ENCODE data around the gene ZMYM1. TPM values are rescaled to one million over a fixed set of nuclear protein-coding genes. Genes with fewer than 3 reads are reported as not detected.

ZMYM1 gene
- 29.0 and 29.4 TPM in 2 replicates for total RNA-seq (2021)
- long read RNA-seq, full-length matches to known transcripts: 35 of 99 reads
- long read RNA-seq, partial matches to known transcripts: 15 of 99 reads
- long read RNA-seq, other reads (novel, unspliced or antisense): 49 of 99 reads

DNA sequence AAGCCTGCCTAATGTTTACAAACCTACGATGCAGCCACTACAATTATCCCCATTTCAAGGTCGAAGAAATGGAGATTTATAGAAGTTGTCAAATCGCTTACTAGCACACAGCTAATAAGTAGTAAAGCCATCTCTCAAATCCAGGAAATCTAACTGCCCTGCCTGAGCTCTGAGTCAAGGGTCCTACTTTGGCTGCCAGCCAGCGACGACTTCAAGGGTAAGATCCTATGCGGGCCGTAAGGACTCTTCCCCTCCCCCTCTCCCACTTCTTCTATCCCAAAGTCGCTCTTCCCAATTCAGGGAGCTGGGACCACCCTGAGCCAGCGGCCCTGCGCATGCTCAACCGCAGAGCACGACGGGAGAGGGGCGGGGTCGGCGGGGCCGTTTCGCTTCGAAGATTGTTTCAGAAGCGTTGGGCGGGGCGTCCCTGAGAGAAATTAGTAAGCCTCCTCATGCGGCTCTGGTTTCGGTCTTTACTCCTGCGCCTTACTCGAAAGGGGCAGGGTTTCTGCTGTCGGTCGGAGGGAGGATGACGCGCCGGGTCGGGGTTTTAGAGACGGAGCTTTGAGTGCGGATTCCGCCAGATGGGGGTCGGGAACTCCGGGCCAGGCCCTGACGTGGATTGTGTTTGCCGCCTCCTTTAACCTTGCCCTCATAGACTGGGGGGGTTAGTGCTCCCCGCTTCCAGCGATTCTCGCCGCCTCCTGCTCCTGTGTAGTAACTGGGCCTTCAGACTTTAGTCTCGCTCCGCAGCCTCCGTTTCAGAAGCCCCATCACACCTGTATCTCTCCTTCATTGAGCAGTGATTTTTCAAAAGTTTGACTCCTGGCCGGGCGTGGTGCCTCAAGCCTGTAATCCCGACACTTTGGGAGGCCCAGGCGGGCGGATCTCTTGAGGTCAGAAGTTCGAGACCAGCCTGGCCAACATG is at the start of gene ZMYM1:
Gene ZMYM1, plus strand, starts transcription at position 383 of the 928 bp plus-strand sequence. CDS start 14,603 bp downstream, outside the sequence.
- no peak within 1 kb of the TSS for H2BK12ac ChIP-seq (ENCODE audit: insufficient read length, low read depth, low read length)
- Mint-ChIP-seq H3K36me3 (ENCODE audit: insufficient read depth in 1 of 3, low read depth in 3 of 3) (peaks cover 5 to 17% (median 8%) of the 10 kb centered on the region in 3 experiments; a peak in 5 of 7 replicates), H3K4me3 (peak within 1 kb of the TSS; percentile 98), H3K27me3 (ENCODE audit: low read depth) (peaks cover 3% of the 10 kb centered on the region; the same call in 1 of the 2 replicates), H3K27ac (peak within 1 kb of the TSS; percentile 98 to 99 (median 99)), H3K4me1 (peaks cover 28 to 31% of the 10 kb centered on the region in 2 experiments), H3K9me3 (no peaks in the 10 kb centered on the region)
- peak within 1 kb of the TSS; percentile 76 for H3K14ac ChIP-seq (ENCODE audit: insufficient read depth, low read length)
- H4K20me1 ChIP-seq (ENCODE audit: control insufficient read depth, insufficient read depth, insufficient read length): no peaks in the 10 kb centered on the region
- H2BK15ac ChIP-seq (ENCODE audit: low read depth, low read length): no peak within 1 kb of the TSS
- TF ChIP-seq, protein P1, sequence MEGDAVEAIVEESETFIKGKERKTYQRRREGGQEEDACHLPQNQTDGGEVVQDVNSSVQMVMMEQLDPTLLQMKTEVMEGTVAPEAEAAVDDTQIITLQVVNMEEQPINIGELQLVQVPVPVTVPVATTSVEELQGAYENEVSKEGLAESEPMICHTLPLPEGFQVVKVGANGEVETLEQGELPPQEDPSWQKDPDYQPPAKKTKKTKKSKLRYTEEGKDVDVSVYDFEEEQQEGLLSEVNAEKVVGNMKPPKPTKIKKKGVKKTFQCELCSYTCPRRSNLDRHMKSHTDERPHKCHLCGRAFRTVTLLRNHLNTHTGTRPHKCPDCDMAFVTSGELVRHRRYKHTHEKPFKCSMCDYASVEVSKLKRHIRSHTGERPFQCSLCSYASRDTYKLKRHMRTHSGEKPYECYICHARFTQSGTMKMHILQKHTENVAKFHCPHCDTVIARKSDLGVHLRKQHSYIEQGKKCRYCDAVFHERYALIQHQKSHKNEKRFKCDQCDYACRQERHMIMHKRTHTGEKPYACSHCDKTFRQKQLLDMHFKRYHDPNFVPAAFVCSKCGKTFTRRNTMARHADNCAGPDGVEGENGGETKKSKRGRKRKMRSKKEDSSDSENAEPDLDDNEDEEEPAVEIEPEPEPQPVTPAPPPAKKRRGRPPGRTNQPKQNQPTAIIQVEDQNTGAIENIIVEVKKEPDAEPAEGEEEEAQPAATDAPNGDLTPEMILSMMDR (conservative IDR thresholded peaks at IDR 0.05): no peak
- H2AFZ ChIP-seq (ENCODE audit: low read length): peak within 1 kb of the TSS; percentile 94
- peak; percentile 95 for DNase-seq
- no peaks in the 10 kb centered on the region for H3K4me1 ChIP-seq (ENCODE audit: insufficient read depth, low read length)
- no peak within 1 kb of the TSS for H2BK20ac ChIP-seq (ENCODE audit: low read depth, low read length, poor library complexity, severe bottlenecking)
- no peak within 1 kb of the TSS for H3K4ac ChIP-seq (ENCODE audit: low read depth, low read length)
- no peaks in the 10 kb centered on the region for H3K27me3 ChIP-seq (ENCODE audit: insufficient read depth, low read length)
- H3K4me2 ChIP-seq (ENCODE audit: insufficient read depth, insufficient read length, low read length): peak within 1 kb of the TSS; percentile 73
- H3K23me2 ChIP-seq (ENCODE audit: insufficient read length, low read depth, low read length, poor library complexity, severe bottlenecking): peaks cover 7% of the 10 kb centered on the region
- peaks cover 12% of the 10 kb centered on the region; the same call in 1 of the 2 replicates for H3K79me2 ChIP-seq (ENCODE audit: insufficient read depth, low read length)
- no peaks in the 10 kb centered on the region for H3K9me3 ChIP-seq (ENCODE audit: control insufficient read depth, low read depth, low read length)
- H2BK5ac ChIP-seq (ENCODE audit: insufficient read length, low read length): no peak within 1 kb of the TSS
- no CpG with 5 or more reads among the region's 52 CpGs for WGBS (ENCODE audit: extremely low coverage, insufficient read length, low lambda C conversion rate)
- peaks cover 18% of the 10 kb centered on the region for H3K79me1 ChIP-seq (ENCODE audit: insufficient read depth, low read depth, low read length, poor library complexity, severe bottlenecking)
- H4K8ac ChIP-seq (replicated peaks; ENCODE audit: insufficient read length, low read depth, low read length): no peak within 1 kb of the TSS
- H4K5ac ChIP-seq (ENCODE audit: insufficient read length, low read depth, low read length): no peak within 1 kb of the TSS
- no peak within 1 kb of the TSS for H3T11ph ChIP-seq (ENCODE audit: low read length)
- no peak within 1 kb of the TSS for H4K91ac ChIP-seq (ENCODE audit: insufficient read length, low read depth, low read length)
- no peak within 1 kb of the TSS for H3K56ac ChIP-seq (ENCODE audit: insufficient read length, low read depth, low read length)
- H3K27ac ChIP-seq (ENCODE audit: insufficient read length, low read depth, low read length): no peak within 1 kb of the TSS
- peak within 1 kb of the TSS; percentile 83 for H3K18ac ChIP-seq (ENCODE audit: insufficient read length, low read depth, low read length)
- no peak within 1 kb of the TSS for H2AK5ac ChIP-seq (ENCODE audit: insufficient read length, low read length)
- no peak within 1 kb of the TSS for H3K23ac ChIP-seq (ENCODE audit: insufficient read length, low read depth, low read length)
- H3K9ac ChIP-seq (ENCODE audit: extremely low read depth, insufficient read length, low read length): peak within 1 kb of the TSS; percentile 79
- no peak within 1 kb of the TSS for H2BK120ac ChIP-seq (ENCODE audit: low read depth, low read length, poor library complexity, severe bottlenecking)
